Measurements from ENCODE around the gene RAPGEF4.
A peak's percentile ranks its signal among the peaks of the same experiment; 100 is the strongest.

Gene RAPGEF4

GRCh38 chr2:173087214-173087581 is 351.6 kb downstream of the RAPGEF4 start:
- Histone ChIP-seq H4K8ac (ENCODE audit: low read depth, low read length) (no peak overlapping the region), H3K36me3 (ENCODE audit: control insufficient read depth in 1 of 2, insufficient read depth in 2 of 2, low read length in 2 of 2) (peaks cover 0 to 3% of the 10 kb centered on the region in 2 experiments)
- WGBS (ENCODE audit: extremely low coverage, insufficient coverage, insufficient read length), result no CpG with 5 or more reads among the region's 1 CpG

DNA sequence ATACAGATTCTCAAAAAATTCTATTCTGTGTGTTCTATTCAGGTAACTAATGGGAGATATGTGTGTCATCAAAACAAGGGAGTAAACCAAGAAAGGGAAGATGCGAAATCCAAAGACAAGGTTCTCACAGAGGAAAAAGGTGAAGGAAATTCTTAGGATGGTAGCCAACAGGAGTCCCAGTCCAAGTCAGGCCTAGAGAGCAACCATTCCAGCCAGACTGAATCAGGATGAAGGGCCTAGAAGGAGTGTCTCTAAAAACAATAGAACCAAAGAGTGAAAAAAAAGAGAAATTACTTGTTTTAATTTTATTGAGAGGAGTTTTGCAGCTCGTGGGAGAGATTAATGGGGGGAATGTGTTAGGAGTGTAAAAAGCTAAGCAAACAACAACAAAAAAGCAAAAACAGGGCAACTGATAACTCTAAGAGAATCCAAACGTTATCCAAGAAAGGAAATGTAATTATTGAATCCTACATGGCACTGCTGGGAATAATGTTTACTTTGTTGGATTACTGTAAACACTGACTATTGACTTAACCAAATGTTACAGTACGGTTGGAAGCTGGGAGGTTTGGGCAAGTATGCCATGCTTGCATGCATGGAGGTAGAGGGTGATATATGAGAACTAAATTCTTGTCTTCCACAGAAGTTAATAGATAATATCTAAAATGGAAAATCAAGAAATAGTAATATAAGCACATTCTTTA is 352.3 kb downstream of the RAPGEF4 start:
- Histone ChIP-seq H4K91ac (ENCODE audit: low read depth, low read length) (no peak overlapping the region), H3K27ac (ENCODE audit: low read depth, low read length) (no peak overlapping the region), H3K4me3 (ENCODE audit: low read depth, low read length) (no peak overlapping the region), H3K9ac (ENCODE audit: low read length) (no peak overlapping the region), H4K12ac (ENCODE audit: low read depth, low read length) (no peak overlapping the region), H3K79me2 (ENCODE audit: control insufficient read depth, insufficient read depth, low read length, poor library complexity) (no peaks in the 10 kb centered on the region), H3K4ac (ENCODE audit: low read depth, low read length) (no peak overlapping the region), H3K23ac (ENCODE audit: low read length) (no peak overlapping the region), H3K79me1 (ENCODE audit: low read length) (peaks cover 1% of the 10 kb centered on the region), H2AFZ (ENCODE audit: insufficient read depth, low read length, poor library complexity) (no peak overlapping the region), H4K8ac (ENCODE audit: low read depth, low read length) (no peak overlapping the region), H3K9me3 (ENCODE audit: insufficient read depth, low read depth, low read length) (no peaks in the 10 kb centered on the region), H3K4me2 (ENCODE audit: low read length) (no peak overlapping the region), H3K18ac (ENCODE audit: low read length) (no peak overlapping the region), H3K4me1 (ENCODE audit: control insufficient read depth in 1 of 2, insufficient read depth in 2 of 2, low read length in 2 of 2) (peaks cover 0 to 2% of the 10 kb centered on the region in 2 experiments), H3K14ac (ENCODE audit: low read length) (no peak overlapping the region), H2AK5ac (ENCODE audit: low read length) (no peak overlapping the region), H2BK12ac (ENCODE audit: low read length) (no peak overlapping the region), H2BK120ac (ENCODE audit: insufficient read depth, low read length, poor library complexity) (no peak overlapping the region), H3K36me3 (ENCODE audit: control insufficient read depth in 1 of 2, insufficient read depth in 2 of 2, low read length in 2 of 2) (peaks cover 0 to 3% of the 10 kb centered on the region in 2 experiments), H2BK5ac (ENCODE audit: low read depth, low read length, poor library complexity) (no peak overlapping the region), H3K27me3 (ENCODE audit: insufficient read depth, low read length) (no peaks in the 10 kb centered on the region)
- WGBS (ENCODE audit: extremely low coverage, insufficient coverage, insufficient read length), result 100% methylated on average over 1 of the region's 4 CpGs
- no peak for DNase-seq

More at GRCh38 chr2:173087214-173087581, 351.6 kb downstream of the RAPGEF4 start:
- H2AK5ac ChIP-seq (ENCODE audit: low read length), result no peak overlapping the region
- no peak overlapping the region for H4K12ac ChIP-seq (ENCODE audit: low read depth, low read length)
- peaks cover 1% of the 10 kb centered on the region for H3K79me1 ChIP-seq (ENCODE audit: low read length)
- no peak overlapping the region for H2AFZ ChIP-seq (ENCODE audit: insufficient read depth, low read length, poor library complexity)
- no peak overlapping the region for H4K91ac ChIP-seq (ENCODE audit: low read depth, low read length)
- no peaks in the 10 kb centered on the region for H3K79me2 ChIP-seq (ENCODE audit: control insufficient read depth, insufficient read depth, low read length, poor library complexity)
- H3K9me3 ChIP-seq (ENCODE audit: insufficient read depth, low read depth, low read length), result no peaks in the 10 kb centered on the region
- no peak overlapping the region for H2BK120ac ChIP-seq (ENCODE audit: insufficient read depth, low read length, poor library complexity)
- no peak overlapping the region for H3K27ac ChIP-seq (ENCODE audit: low read depth, low read length)
- H3K23ac ChIP-seq (ENCODE audit: low read length), result no peak overlapping the region
- no peaks in the 10 kb centered on the region for H3K27me3 ChIP-seq (ENCODE audit: insufficient read depth, low read length)
- H2BK12ac ChIP-seq (ENCODE audit: low read length), result no peak overlapping the region
- H3K4me1 ChIP-seq (ENCODE audit: control insufficient read depth in 1 of 2, insufficient read depth in 2 of 2, low read length in 2 of 2), result peaks cover 0 to 2% of the 10 kb centered on the region in 2 experiments
- DNase-seq, result no peak
- H3K14ac ChIP-seq (ENCODE audit: low read length), result no peak overlapping the region
- no peak overlapping the region for H3K4ac ChIP-seq (ENCODE audit: low read depth, low read length)
- no peak overlapping the region for H3K4me2 ChIP-seq (ENCODE audit: low read length)
- no peak overlapping the region for H3K9ac ChIP-seq (ENCODE audit: low read length)
- H2BK5ac ChIP-seq (ENCODE audit: low read depth, low read length, poor library complexity), result no peak overlapping the region
- no peak overlapping the region for H3K18ac ChIP-seq (ENCODE audit: low read length)
- H3K4me3 ChIP-seq (ENCODE audit: low read depth, low read length), result no peak overlapping the region

- no peak overlapping the region for H2AFZ ChIP-seq (ENCODE audit: insufficient read depth, low read length, poor library complexity)
- peak in 1 of 2 donors; percentile 30 for DNase-seq
- no peak overlapping the region for H3K14ac ChIP-seq (ENCODE audit: low read length)
- no peaks in the 10 kb centered on the region for H3K79me2 ChIP-seq (ENCODE audit: control insufficient read depth, insufficient read depth, low read length, poor library complexity)
- WGBS (ENCODE audit: extremely low coverage, insufficient coverage, insufficient read length), result no CpG with 5 or more reads among the region's 11 CpGs
- H2AK5ac ChIP-seq (ENCODE audit: low read length), result no peak overlapping the region
- H3K9ac ChIP-seq (ENCODE audit: low read length), result no peak overlapping the region
- H4K12ac ChIP-seq (ENCODE audit: low read depth, low read length), result no peak overlapping the region
- H3K4me1 ChIP-seq (ENCODE audit: control insufficient read depth in 1 of 2, insufficient read depth in 2 of 2, low read length in 2 of 2), result peaks cover 0 to 2% of the 10 kb centered on the region in 2 experiments
- no peaks in the 10 kb centered on the region for H3K9me3 ChIP-seq (ENCODE audit: insufficient read depth, low read depth, low read length)
- H3K4me3 ChIP-seq (ENCODE audit: low read depth, low read length), result no peak overlapping the region
- H3K36me3 ChIP-seq (ENCODE audit: control insufficient read depth in 1 of 2, insufficient read depth in 2 of 2, low read length in 2 of 2), result peaks cover 0 to 3% of the 10 kb centered on the region in 2 experiments
- H2BK120ac ChIP-seq (ENCODE audit: insufficient read depth, low read length, poor library complexity), result no peak overlapping the region
- H3K4ac ChIP-seq (ENCODE audit: low read depth, low read length), result no peak overlapping the region
- H3K23ac ChIP-seq (ENCODE audit: low read length), result no peak overlapping the region
- no peak overlapping the region for H2BK5ac ChIP-seq (ENCODE audit: low read depth, low read length, poor library complexity)
- no peak overlapping the region for H3K18ac ChIP-seq (ENCODE audit: low read length)
- peaks cover 1% of the 10 kb centered on the region for H3K79me1 ChIP-seq (ENCODE audit: low read length)
- H4K91ac ChIP-seq (ENCODE audit: low read depth, low read length), result no peak overlapping the region
- H3K27me3 ChIP-seq (ENCODE audit: insufficient read depth, low read length), result no peaks in the 10 kb centered on the region
- H3K4me2 ChIP-seq (ENCODE audit: low read length), result no peak overlapping the region
- no peak overlapping the region for H4K8ac ChIP-seq (ENCODE audit: low read depth, low read length)
- H3K27ac ChIP-seq (ENCODE audit: low read depth, low read length), result no peak overlapping the region
- no peak overlapping the region for H2BK12ac ChIP-seq (ENCODE audit: low read length)
Observed at GRCh38 chr2:173090276-173090877, 354.7 kb downstream of the RAPGEF4 start.

DNA sequence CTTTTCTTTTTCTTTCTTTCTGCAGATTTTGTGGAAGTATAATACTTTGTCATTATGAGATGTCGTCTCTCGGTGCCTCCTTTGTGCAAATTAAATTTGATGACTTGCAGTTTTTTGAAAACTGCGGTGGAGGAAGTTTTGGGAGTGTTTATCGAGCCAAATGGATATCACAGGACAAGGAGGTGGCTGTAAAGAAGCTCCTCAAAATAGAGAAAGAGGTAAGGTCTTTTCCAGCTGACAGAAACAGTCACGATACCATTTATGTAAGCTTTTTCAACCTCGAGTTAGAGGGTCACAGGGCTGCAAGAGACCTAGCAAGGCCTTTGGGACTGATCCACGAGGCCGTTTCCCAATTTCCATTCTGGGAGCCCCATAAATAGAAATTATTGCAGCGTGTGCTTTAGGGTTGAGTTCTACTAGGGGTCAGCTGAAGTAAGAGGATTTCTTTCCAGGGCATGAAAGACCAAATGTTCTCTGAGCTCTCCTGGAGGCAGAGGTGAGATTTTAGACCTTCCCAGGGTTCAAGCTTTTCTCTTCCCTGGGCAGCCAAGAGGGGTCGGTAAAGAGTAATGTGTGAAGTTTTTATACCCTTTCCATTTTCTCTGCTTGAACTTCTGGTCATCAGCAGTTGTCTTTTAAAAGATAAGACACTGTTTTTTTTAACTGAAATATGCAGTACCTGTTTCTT is 355.5 kb downstream of the RAPGEF4 start:
- no peak overlapping the region for H4K8ac ChIP-seq (ENCODE audit: low read depth, low read length)
- DNase-seq, result no peak
- H2AK5ac ChIP-seq (ENCODE audit: low read length), result no peak overlapping the region
- no peak overlapping the region for H2AFZ ChIP-seq (ENCODE audit: insufficient read depth, low read length, poor library complexity)
- no CpG with 5 or more reads among the region's 10 CpGs for WGBS (ENCODE audit: extremely low coverage, insufficient coverage, insufficient read length)
- H3K9ac ChIP-seq (ENCODE audit: low read length), result no peak overlapping the region
- H2BK120ac ChIP-seq (ENCODE audit: insufficient read depth, low read length, poor library complexity), result no peak overlapping the region
- no peak overlapping the region for H3K14ac ChIP-seq (ENCODE audit: low read length)
- H3K4ac ChIP-seq (ENCODE audit: low read depth, low read length), result peak overlapping the region; percentile 17
- peaks cover 1% of the 10 kb centered on the region for H3K79me1 ChIP-seq (ENCODE audit: low read length)
- H3K36me3 ChIP-seq (ENCODE audit: control insufficient read depth in 1 of 2, insufficient read depth in 2 of 2, low read length in 2 of 2), result peaks cover 0 to 3% of the 10 kb centered on the region in 2 experiments
- no peak overlapping the region for H3K27ac ChIP-seq (ENCODE audit: low read depth, low read length)
- no peaks in the 10 kb centered on the region for H3K79me2 ChIP-seq (ENCODE audit: control insufficient read depth, insufficient read depth, low read length, poor library complexity)
- no peak overlapping the region for H2BK12ac ChIP-seq (ENCODE audit: low read length)
- no peaks in the 10 kb centered on the region for H3K27me3 ChIP-seq (ENCODE audit: insufficient read depth, low read length)
- no peak overlapping the region for H3K18ac ChIP-seq (ENCODE audit: low read length)
- H4K91ac ChIP-seq (ENCODE audit: low read depth, low read length), result no peak overlapping the region
- no peaks in the 10 kb centered on the region for H3K9me3 ChIP-seq (ENCODE audit: insufficient read depth, low read depth, low read length)
- peaks cover 0 to 2% of the 10 kb centered on the region in 2 experiments for H3K4me1 ChIP-seq (ENCODE audit: control insufficient read depth in 1 of 2, insufficient read depth in 2 of 2, low read length in 2 of 2)
- H4K12ac ChIP-seq (ENCODE audit: low read depth, low read length), result no peak overlapping the region
- H3K23ac ChIP-seq (ENCODE audit: low read length), result no peak overlapping the region
- no peak overlapping the region for H3K4me3 ChIP-seq (ENCODE audit: low read depth, low read length)
- no peak overlapping the region for H3K4me2 ChIP-seq (ENCODE audit: low read length)
- no peak overlapping the region for H2BK5ac ChIP-seq (ENCODE audit: low read depth, low read length, poor library complexity)

All from trophoblast cell (in vitro differentiated cells and primary cell).